K562 (cell line): ENCODE data around the gene CXCL12. TPM values are rescaled to one million over a fixed set of nuclear protein-coding genes. Genes with fewer than 3 reads are reported as not detected.

Source experiments
- ESRRB ChIP-seq: fragments of 250-450 bp; sonication (Bioruptor Pico); IDR thresholded peaks from 2 replicates; pipeline ENCODE4 v1.5.0; 2020; ENCODE audit warnings: mild to moderate bottlenecking, moderate library complexity, borderline replicate concordance
- FOXA3 ChIP-seq, 2 experiments: fragments of 450-650 bp in 1 of 2; sonication (generic) in 1 of 2; formaldehyde crosslinking; IDR thresholded peaks in 1 of 2; conservative IDR thresholded peaks in 1 of 2; 2 replicates each; pipeline versions ENCODE4 v1.4.0 to v1.8.0; 2020 to 2022; ENCODE audit warnings: mild to moderate bottlenecking in 2 of 2, missing genetic modification reagents in 1 of 2
- polyA plus RNA-seq, 8 experiments: library from polyadenylated mRNA; depleted of rRNA in 4 of 8; stranded (reverse) in 5 of 8; unstranded in 3 of 8; fragments of >200 nt; fragmentation: Nextera tagmentation in 2 of 8; fragmentation: Illumina TruSeq in 1 of 8; extraction: Ambion mirVana in 2 of 8; extraction: Trizol in 1 of 8; gene quantifications; 2 replicates each; pipeline versions ENCODE4 v1.2.1 to v1.2.3, GENCODE V29; 2011 to 2014; ENCODE audit warnings: inconsistent platforms in 1 of 8, missing spikeins in 1 of 8
- total RNA-seq, 7 experiments: library from RNA; depleted of rRNA in 6 of 7; stranded (reverse); fragments of >200 nt in 6 of 7; fragmentation: Illumina TruSeq in 2 of 7; extraction: Trizol in 2 of 7; gene quantifications; 2 replicates each; pipeline versions ENCODE4 v1.2.1 to v1.2.3, GENCODE V29; 2011 to 2021; ENCODE audit warnings: low replicate concordance in 1 of 7
- TF ChIP-seq, protein P1 (sequence below): fragments of 200-800 bp; sonication (Bioruptor generic); IDR thresholded peaks from 2 replicates; pipeline ENCODE4 v1.6.1; 2016; ENCODE audit warnings: missing genetic modification characterization, missing compliant biosample characterization

CXCL12 gene
- total and polyA plus RNA-seq, 9 of the 15 experiments (the other 6 are each of a cell fraction or from before 2014, with no cell fraction given): 0.18 TPM; not detected in 8

DNA sequence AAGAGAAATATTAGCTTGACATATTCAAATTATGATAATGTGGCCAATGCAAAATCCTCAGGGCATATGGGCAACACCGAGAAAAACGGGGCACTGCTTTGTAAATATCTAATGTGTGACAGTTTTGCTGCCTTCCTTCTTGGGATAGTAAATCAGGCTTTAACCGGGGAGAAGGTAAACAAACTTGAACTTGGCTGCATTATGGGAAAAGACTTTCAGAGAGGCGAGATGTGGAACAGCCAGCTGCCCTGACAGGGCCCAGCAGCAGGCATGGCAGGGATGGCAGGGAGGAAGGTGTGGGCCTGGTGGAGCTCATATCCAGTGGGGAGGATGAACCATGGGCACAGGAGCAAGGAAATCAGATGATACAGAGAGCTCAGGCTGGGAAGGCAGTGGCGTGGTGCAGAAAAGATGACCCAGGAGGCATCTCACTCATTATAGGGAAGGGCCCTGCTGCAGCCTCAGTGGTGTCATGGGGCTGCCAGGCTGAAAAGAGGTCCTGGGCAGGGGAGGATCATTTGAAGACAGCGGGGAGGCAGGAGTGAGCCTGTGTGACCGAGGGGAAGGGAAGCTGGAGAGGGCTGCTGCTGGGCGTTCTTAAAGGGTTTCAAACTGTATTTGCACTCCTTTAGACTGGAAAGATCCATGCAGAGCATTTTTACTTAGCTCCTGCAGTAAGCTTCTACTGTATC, 26.7 kb downstream of the CXCL12 start (continued):
- TF ChIP-seq, protein P1, sequence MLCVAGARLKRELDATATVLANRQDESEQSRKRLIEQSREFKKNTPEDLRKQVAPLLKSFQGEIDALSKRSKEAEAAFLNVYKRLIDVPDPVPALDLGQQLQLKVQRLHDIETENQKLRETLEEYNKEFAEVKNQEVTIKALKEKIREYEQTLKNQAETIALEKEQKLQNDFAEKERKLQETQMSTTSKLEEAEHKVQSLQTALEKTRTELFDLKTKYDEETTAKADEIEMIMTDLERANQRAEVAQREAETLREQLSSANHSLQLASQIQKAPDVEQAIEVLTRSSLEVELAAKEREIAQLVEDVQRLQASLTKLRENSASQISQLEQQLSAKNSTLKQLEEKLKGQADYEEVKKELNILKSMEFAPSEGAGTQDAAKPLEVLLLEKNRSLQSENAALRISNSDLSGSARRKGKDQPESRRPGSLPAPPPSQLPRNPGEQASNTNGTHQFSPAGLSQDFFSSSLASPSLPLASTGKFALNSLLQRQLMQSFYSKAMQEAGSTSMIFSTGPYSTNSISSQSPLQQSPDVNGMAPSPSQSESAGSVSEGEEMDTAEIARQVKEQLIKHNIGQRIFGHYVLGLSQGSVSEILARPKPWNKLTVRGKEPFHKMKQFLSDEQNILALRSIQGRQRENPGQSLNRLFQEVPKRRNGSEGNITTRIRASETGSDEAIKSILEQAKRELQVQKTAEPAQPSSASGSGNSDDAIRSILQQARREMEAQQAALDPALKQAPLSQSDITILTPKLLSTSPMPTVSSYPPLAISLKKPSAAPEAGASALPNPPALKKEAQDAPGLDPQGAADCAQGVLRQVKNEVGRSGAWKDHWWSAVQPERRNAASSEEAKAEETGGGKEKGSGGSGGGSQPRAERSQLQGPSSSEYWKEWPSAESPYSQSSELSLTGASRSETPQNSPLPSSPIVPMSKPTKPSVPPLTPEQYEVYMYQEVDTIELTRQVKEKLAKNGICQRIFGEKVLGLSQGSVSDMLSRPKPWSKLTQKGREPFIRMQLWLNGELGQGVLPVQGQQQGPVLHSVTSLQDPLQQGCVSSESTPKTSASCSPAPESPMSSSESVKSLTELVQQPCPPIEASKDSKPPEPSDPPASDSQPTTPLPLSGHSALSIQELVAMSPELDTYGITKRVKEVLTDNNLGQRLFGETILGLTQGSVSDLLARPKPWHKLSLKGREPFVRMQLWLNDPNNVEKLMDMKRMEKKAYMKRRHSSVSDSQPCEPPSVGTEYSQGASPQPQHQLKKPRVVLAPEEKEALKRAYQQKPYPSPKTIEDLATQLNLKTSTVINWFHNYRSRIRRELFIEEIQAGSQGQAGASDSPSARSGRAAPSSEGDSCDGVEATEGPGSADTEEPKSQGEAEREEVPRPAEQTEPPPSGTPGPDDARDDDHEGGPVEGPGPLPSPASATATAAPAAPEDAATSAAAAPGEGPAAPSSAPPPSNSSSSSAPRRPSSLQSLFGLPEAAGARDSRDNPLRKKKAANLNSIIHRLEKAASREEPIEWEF: no peak
- no peak for TF ChIP-seq ESRRB (CRISPR knock-in tag)
- TF ChIP-seq FOXA3 (CRISPR knock-in tag; conservative IDR thresholded peaks at IDR 0.05 in 1 of 2, IDR thresholded peaks at IDR 0.05 in 1 of 2): no peak
- TF ChIP-seq, all 486 proteins: peak for 0
